RWPE2 (cell line): Measurements from ENCODE around the gene VPS35L.

Experiments used
- ATAC-seq: fragments of 200-7000 bp; cut with Tn5 transposase; 3 replicates; pipeline ENCODE4 v1.9.1; 2021; ENCODE audit warnings: low read depth
- DNase-seq: peaks from one replicate; pipeline ENCODE4 v3.0.0-alpha.2; 2020; ENCODE audit warnings: low spot score
- H3K27ac ChIP-seq: fragments of 450-650 bp; 2 replicates; pipeline ENCODE4 v1.5.1; 2017; ENCODE audit warnings: mild to moderate bottlenecking; ENCODE audit not compliant: poor library complexity, severe bottlenecking
- H3K27me3 ChIP-seq: fragments of 250-450 bp; sonication (Bioruptor Pico); 2 replicates; pipeline ENCODE4 v1.5.1; 2021; ENCODE audit warnings: mild to moderate bottlenecking, moderate library complexity; ENCODE audit not compliant: insufficient read depth, poor library complexity, severe bottlenecking
- H3K36me3 ChIP-seq: fragments of 250-450 bp; sonication (Bioruptor Pico); 2 replicates; pipeline ENCODE4 v1.5.1; 2020; ENCODE audit warnings: low read depth, mild to moderate bottlenecking, moderate library complexity
- H3K4me1 ChIP-seq: fragments of 250-450 bp; sonication (Bioruptor Pico); 2 replicates; pipeline ENCODE4 v1.5.1; 2021; ENCODE audit warnings: mild to moderate bottlenecking, moderate library complexity; ENCODE audit not compliant: insufficient read depth, poor library complexity, severe bottlenecking
- H3K4me3 ChIP-seq: fragments of 250-450 bp; sonication (Bioruptor Pico); 2 replicates; pipeline ENCODE4 v1.5.1; 2021; ENCODE audit warnings: mild to moderate bottlenecking, moderate library complexity; ENCODE audit not compliant: severe bottlenecking
- H3K9me3 ChIP-seq: fragments of 250-450 bp; sonication (Bioruptor Pico); 2 replicates; pipeline ENCODE4 v1.5.1; 2021; ENCODE audit warnings: mild to moderate bottlenecking, moderate library complexity; ENCODE audit not compliant: severe bottlenecking
- CTCF ChIP-seq: fragments of 450-650 bp; IDR thresholded peaks from one replicate; pipeline ENCODE4 v1.5.1; 2017; ENCODE audit warnings: mild to moderate bottlenecking, moderate library complexity; ENCODE audit not compliant: poor library complexity, severe bottlenecking

The VPS35L gene

DNA sequence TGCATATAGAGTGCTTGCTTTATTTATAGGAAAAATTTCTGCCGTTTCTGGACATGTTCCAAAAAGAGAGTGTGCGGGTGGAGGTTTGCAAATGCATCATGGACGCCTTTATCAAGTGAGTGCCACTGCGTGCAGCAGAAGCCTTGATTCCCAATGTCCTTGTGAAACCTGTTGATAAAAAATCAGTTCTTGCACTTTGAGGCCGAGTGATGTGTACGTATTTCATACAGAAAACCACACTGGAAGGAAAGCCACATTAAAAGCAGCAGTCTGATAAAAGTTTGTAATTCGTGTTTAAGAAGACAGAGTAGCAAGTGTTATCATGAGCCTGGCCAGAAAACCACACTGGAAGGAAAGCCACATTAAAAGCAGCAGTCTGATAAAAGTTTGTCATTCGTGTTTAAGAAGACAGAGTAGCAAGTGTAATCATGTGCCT is 84.5 kb downstream of the VPS35L start:
- Histone ChIP-seq H3K27me3 (no peaks in the 10 kb centered on the region), H3K4me1 (peaks cover 3% of the 10 kb centered on the region), H3K4me3 (no peak overlapping the region), H3K36me3 (peaks cover 14% of the 10 kb centered on the region; the same call in 1 of the 2 replicates), H3K9me3 (no peaks in the 10 kb centered on the region), H3K27ac (no peak overlapping the region)
- DNase-seq (no peak), ATAC-seq (no peak)
- TF ChIP-seq CTCF, result no peak

DNA sequence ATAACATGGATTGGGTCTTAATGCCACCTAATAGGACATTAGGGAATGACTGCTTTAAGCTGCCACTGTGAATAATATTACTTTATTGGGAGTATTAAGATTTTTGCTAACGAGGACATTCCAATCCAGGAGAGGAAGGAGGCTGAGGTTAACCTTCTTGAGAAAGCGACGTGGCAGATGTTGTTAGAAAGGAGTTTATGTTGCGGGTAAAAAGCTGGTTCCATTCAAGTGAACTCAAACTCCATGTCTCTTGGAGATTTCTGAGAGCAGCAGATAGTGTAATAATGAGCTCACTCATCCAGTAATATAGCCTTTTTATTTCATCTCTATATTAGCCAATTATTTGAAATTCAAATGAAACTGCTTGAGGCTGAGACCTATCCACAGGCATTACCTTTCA is 87.0 kb downstream of the VPS35L start:
- no peak overlapping the region for H3K4me3 ChIP-seq
- TF ChIP-seq CTCF, result no peak
- H3K27me3 ChIP-seq, result no peaks in the 10 kb centered on the region
- H3K9me3 ChIP-seq, result no peaks in the 10 kb centered on the region
- ATAC-seq (no peak), DNase-seq (no peak)
- no peak overlapping the region for H3K27ac ChIP-seq
- H3K4me1 ChIP-seq, result peaks cover 3% of the 10 kb centered on the region
- H3K36me3 ChIP-seq, result peaks cover 13% of the 10 kb centered on the region; the same call in 1 of the 2 replicates

DNA sequence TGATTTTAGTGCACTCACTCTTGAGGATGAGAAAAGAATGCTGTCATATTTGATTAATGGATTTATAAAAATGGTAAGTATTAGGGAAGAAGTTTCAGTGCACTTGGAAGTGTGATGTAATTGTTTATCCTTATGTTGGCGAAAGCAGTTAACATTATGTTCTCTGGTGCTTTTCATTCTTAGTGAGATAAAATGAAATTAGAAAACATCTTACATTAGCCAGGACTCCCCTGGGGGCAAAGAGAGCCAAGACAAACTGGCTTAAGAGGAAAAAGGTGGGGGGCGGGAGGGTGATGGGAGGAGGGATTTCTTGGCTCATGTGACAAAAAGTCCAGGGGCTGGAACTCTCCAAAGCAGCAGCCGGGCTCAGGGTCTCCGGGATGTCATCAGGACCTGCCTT is 89.4 kb downstream of the VPS35L start:
- H3K36me3 ChIP-seq, result no peaks in the 10 kb centered on the region
- ATAC-seq, result no peak
- no peak overlapping the region for H3K27ac ChIP-seq
- H3K27me3 ChIP-seq, result no peaks in the 10 kb centered on the region
- no peak for TF ChIP-seq CTCF
- DNase-seq, result no peak
- H3K9me3 ChIP-seq, result no peaks in the 10 kb centered on the region
- no peaks in the 10 kb centered on the region for H3K4me1 ChIP-seq
- H3K4me3 ChIP-seq, result no peak overlapping the region

DNA sequence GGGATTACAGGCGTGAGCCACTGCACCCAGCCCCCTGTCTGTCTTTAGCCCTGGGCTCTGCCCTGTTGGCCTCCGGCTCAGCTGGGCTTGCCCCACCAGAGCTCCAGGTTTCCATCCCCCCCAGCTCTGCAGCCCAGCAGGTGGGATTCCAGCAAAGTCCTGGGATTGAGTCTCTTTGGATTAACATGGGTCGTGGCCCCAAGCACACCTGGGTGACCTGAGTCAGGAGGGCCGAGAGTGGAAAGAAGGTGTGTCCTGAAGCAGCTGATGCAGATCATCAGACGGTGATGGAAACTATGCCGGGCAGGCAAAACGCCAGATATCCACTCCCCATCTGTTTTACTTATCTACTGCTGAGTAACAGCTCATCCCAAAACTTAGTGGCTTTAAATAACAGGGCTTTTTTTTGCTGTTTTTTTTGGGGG is 90.1 kb downstream of the VPS35L start:
- TF ChIP-seq CTCF, result no peak
- DNase-seq (no peak), ATAC-seq (no peak)
- no peaks in the 10 kb centered on the region for H3K36me3 ChIP-seq
- H3K27ac ChIP-seq, result no peak overlapping the region
- H3K27me3 ChIP-seq, result no peaks in the 10 kb centered on the region
- no peaks in the 10 kb centered on the region for H3K4me1 ChIP-seq
- H3K9me3 ChIP-seq, result no peaks in the 10 kb centered on the region
- H3K4me3 ChIP-seq, result no peak overlapping the region

GRCh38 chr16:19649980-19650379 is 94.5 kb downstream of the VPS35L start:
- H3K27ac ChIP-seq, result no peak overlapping the region
- TF ChIP-seq CTCF, result no peak
- H3K4me1 ChIP-seq, result no peaks in the 10 kb centered on the region
- H3K9me3 ChIP-seq, result no peaks in the 10 kb centered on the region
- H3K27me3 ChIP-seq, result no peaks in the 10 kb centered on the region
- no peak for ATAC-seq
- DNase-seq, result no peak
- no peak overlapping the region for H3K4me3 ChIP-seq
- no peaks in the 10 kb centered on the region for H3K36me3 ChIP-seq
